ENCODE data around the gene NDRG3. TPM values are rescaled to one million over a fixed set of nuclear protein-coding genes. Genes with fewer than 3 reads are reported as not detected.

NDRG3 gene
- total RNA-seq, 1 experiment from 2014 or later, result 23.6 TPM

- H3K4me2 ChIP-seq (ENCODE audit: insufficient read depth, insufficient read length, low read length), result no peak overlapping the region
- H3K23ac ChIP-seq (ENCODE audit: insufficient read length, low read depth, low read length), result no peak overlapping the region
- H3K18ac ChIP-seq (ENCODE audit: insufficient read length, low read depth, low read length), result no peak overlapping the region
- H2AFZ ChIP-seq (ENCODE audit: low read length), result no peak overlapping the region
- no peak overlapping the region for H4K91ac ChIP-seq (ENCODE audit: insufficient read length, low read depth, low read length)
- H4K8ac ChIP-seq (replicated peaks; ENCODE audit: insufficient read length, low read depth, low read length), result no peak overlapping the region
- no peaks in the 10 kb centered on the region for H3K27me3 ChIP-seq (ENCODE audit: insufficient read depth, low read length)
- no peak overlapping the region for H3K9ac ChIP-seq (ENCODE audit: extremely low read depth, insufficient read length, low read length)
- no peaks in the 10 kb centered on the region for H3K9me3 Mint-ChIP-seq
- H3K36me3 Mint-ChIP-seq (ENCODE audit: insufficient read depth in 1 of 3, low read depth in 3 of 3), result peaks cover 3 to 12% (median 9%) of the 10 kb centered on the region in 3 experiments; a peak in 3 of 7 replicates
- no peak overlapping the region for H2BK5ac ChIP-seq (ENCODE audit: insufficient read length, low read length)
- H3K14ac ChIP-seq (ENCODE audit: insufficient read depth, low read length), result no peak overlapping the region
- H3K27me3 Mint-ChIP-seq (ENCODE audit: low read depth), result no peaks in the 10 kb centered on the region
- H3K27ac Mint-ChIP-seq, result no peak overlapping the region
- no peak overlapping the region for H2BK120ac ChIP-seq (ENCODE audit: low read depth, low read length, poor library complexity, severe bottlenecking)
- no peak overlapping the region for H3K4me3 Mint-ChIP-seq
- no peak overlapping the region for H3K56ac ChIP-seq (ENCODE audit: insufficient read length, low read depth, low read length)
- no peaks in the 10 kb centered on the region for H3K79me2 ChIP-seq (ENCODE audit: insufficient read depth, low read length)
- H2BK12ac ChIP-seq (ENCODE audit: insufficient read length, low read depth, low read length), result no peak overlapping the region
- H3T11ph ChIP-seq (ENCODE audit: low read length), result no peak overlapping the region
- no peak overlapping the region for H3K4ac ChIP-seq (ENCODE audit: low read depth, low read length)
- no peak overlapping the region for H3K27ac ChIP-seq (ENCODE audit: insufficient read length, low read depth, low read length)
- H4K5ac ChIP-seq (ENCODE audit: insufficient read length, low read depth, low read length), result no peak overlapping the region
- H2BK20ac ChIP-seq (ENCODE audit: low read depth, low read length, poor library complexity, severe bottlenecking), result no peak overlapping the region
- no peak overlapping the region for H2BK15ac ChIP-seq (ENCODE audit: low read depth, low read length)
- H4K20me1 ChIP-seq (ENCODE audit: control insufficient read depth, insufficient read depth, insufficient read length), result no peaks in the 10 kb centered on the region
- H3K4me1 Mint-ChIP-seq, result no peaks in the 10 kb centered on the region
- no peak for TF ChIP-seq CTCF (conservative IDR thresholded peaks at IDR 0.05)
- no peak for DNase-seq
- no peaks in the 10 kb centered on the region for H3K23me2 ChIP-seq (ENCODE audit: insufficient read length, low read depth, low read length, poor library complexity, severe bottlenecking)
- no peaks in the 10 kb centered on the region for H3K9me3 ChIP-seq (ENCODE audit: control insufficient read depth, low read depth, low read length)
- WGBS (ENCODE audit: extremely low coverage, insufficient read length, low lambda C conversion rate), result no CpG with 5 or more reads among the region's 4 CpGs
- H3K79me1 ChIP-seq (ENCODE audit: insufficient read depth, low read depth, low read length, poor library complexity, severe bottlenecking), result no peaks in the 10 kb centered on the region
- H3K4me1 ChIP-seq (ENCODE audit: insufficient read depth, low read length), result no peaks in the 10 kb centered on the region
- no peak overlapping the region for H2AK5ac ChIP-seq (ENCODE audit: insufficient read length, low read length)
Observed at GRCh38 chr20:36656733-36657132, 89.2 kb downstream of the NDRG3 start.
